WTC11 (cell line): ENCODE results near the gene IRF7. TPM values are rescaled to one million over a fixed set of nuclear protein-coding genes. Genes with fewer than 3 reads are reported as not detected.

Source experiments
- ATAC-seq: fragments of 200-7000 bp; cut with Tn5 transposase; 2 replicates; pipeline ENCODE4 v1.10.0; 2021; ENCODE audit warnings: mild to moderate bottlenecking, moderate library complexity
- CTCF ChIA-PET: fragments of 300-600 bp; sonication (Branson Sonifier 250); formaldehyde crosslinking; loops from one replicate; lab custom pipeline; 2021; ENCODE audit warnings: antibody characterized with exemption; lab: Charles Lee
- POLR2A ChIA-PET: fragments of 350-600 bp; sonication (Branson Sonifier 250); formaldehyde crosslinking; loops from one replicate; lab custom pipeline; 2021; ENCODE audit warnings: antibody characterized with exemption; lab: Charles Lee
- DNase-seq: peaks from one replicate; pipeline ENCODE4 v3.0.0; 2021; ENCODE audit warnings: low spot score
- H3K27ac Mint-ChIP-seq: 2 replicates; pipeline ENCODE4 v1.8.0; 2021; ENCODE audit warnings: mixed read lengths
- H3K27me3 Mint-ChIP-seq: 2 replicates; pipeline ENCODE4 v1.8.0; 2021; ENCODE audit warnings: low read depth, mild to moderate bottlenecking, moderate library complexity, mixed read lengths
- H3K36me3 Mint-ChIP-seq: 2 replicates; pipeline ENCODE4 v1.8.0; 2021; ENCODE audit warnings: mixed read lengths
- H3K4me1 Mint-ChIP-seq: 2 replicates; pipeline ENCODE4 v1.8.0; 2022; ENCODE audit warnings: mixed read lengths
- H3K4me3 Mint-ChIP-seq: 2 replicates; pipeline ENCODE4 v1.8.0; 2021; ENCODE audit warnings: mild to moderate bottlenecking, moderate library complexity, mixed read lengths
- H3K9me3 Mint-ChIP-seq: 2 replicates; pipeline ENCODE4 v1.8.0; 2021; ENCODE audit warnings: mixed read lengths
- AFF4 ChIP-seq: sonication (generic); formaldehyde crosslinking; IDR thresholded peaks from 2 replicates; pipeline ENCODE4 v1.8.1; 2023; ENCODE audit warnings: mild to moderate bottlenecking, missing genetic modification reagents, borderline replicate concordance
- AR ChIP-seq: fragments of 250-450 bp; sonication (Bioruptor Pico); IDR thresholded peaks from 2 replicates; pipeline ENCODE4 v1.9.0; 2021; ENCODE audit warnings: mild to moderate bottlenecking
- ATF1 ChIP-seq: sonication (generic); formaldehyde crosslinking; IDR thresholded peaks from 2 replicates; pipeline ENCODE4 v1.8.1; 2023; ENCODE audit warnings: mild to moderate bottlenecking, moderate library complexity, missing genetic modification reagents
- ATF6 ChIP-seq: sonication (generic); formaldehyde crosslinking; IDR thresholded peaks from 2 replicates; pipeline ENCODE4 v1.8.1; 2023; ENCODE audit warnings: mild to moderate bottlenecking, missing genetic modification reagents
- CBFB ChIP-seq: sonication (generic); formaldehyde crosslinking; IDR thresholded peaks from 2 replicates; pipeline ENCODE4 v1.8.1; 2022; ENCODE audit warnings: mild to moderate bottlenecking, low read depth, missing genetic modification reagents
- CDX4 ChIP-seq: fragments of 250-450 bp; sonication (Bioruptor Pico); IDR thresholded peaks from 2 replicates; pipeline ENCODE4 v1.9.0; 2021; ENCODE audit warnings: moderate library complexity, mild to moderate bottlenecking, inconsistent platforms, borderline replicate concordance
- E2F4 ChIP-seq: sonication (generic); formaldehyde crosslinking; IDR thresholded peaks from 2 replicates; pipeline ENCODE4 v1.8.1; 2022; ENCODE audit warnings: low read depth, mild to moderate bottlenecking, moderate library complexity, missing genetic modification reagents, borderline replicate concordance
- ETV6 ChIP-seq: sonication (generic); formaldehyde crosslinking; IDR thresholded peaks from 2 replicates; pipeline ENCODE4 v1.8.1; 2022; ENCODE audit warnings: mild to moderate bottlenecking, missing genetic modification reagents
- HMGA2 ChIP-seq: fragments of 250-450 bp; sonication (Bioruptor Pico); IDR thresholded peaks from 2 replicates; pipeline ENCODE4 v1.4.0; 2021; ENCODE audit warnings: mild to moderate bottlenecking, moderate library complexity
- MAX ChIP-seq: sonication (generic); formaldehyde crosslinking; IDR thresholded peaks from 2 replicates; pipeline ENCODE4 v1.8.0; 2022; ENCODE audit warnings: mild to moderate bottlenecking, missing genetic modification reagents
- NFYB ChIP-seq: sonication (generic); formaldehyde crosslinking; conservative IDR thresholded peaks from 2 replicates; pipeline ENCODE4 v1.8.0; 2022; ENCODE audit warnings: low read depth, missing genetic modification reagents
- NR2C2 ChIP-seq: sonication (generic); formaldehyde crosslinking; IDR thresholded peaks from 2 replicates; pipeline ENCODE4 v1.8.0; 2022; ENCODE audit warnings: mild to moderate bottlenecking, missing genetic modification reagents
- PRRX2 ChIP-seq: fragments of 250-450 bp; sonication (Bioruptor Pico); IDR thresholded peaks from 2 replicates; pipeline ENCODE4 v1.8.0; 2021; ENCODE audit warnings: mild to moderate bottlenecking
- SOX15 ChIP-seq: fragments of 250-450 bp; sonication (Bioruptor Pico); IDR thresholded peaks from 2 replicates; pipeline ENCODE4 v1.9.0; 2021; ENCODE audit warnings: mild to moderate bottlenecking
- ZBTB21 ChIP-seq: sonication (generic); formaldehyde crosslinking; IDR thresholded peaks from 2 replicates; pipeline ENCODE4 v1.8.1; 2023; ENCODE audit warnings: mild to moderate bottlenecking, missing genetic modification reagents, borderline replicate concordance
- ZMAT4 ChIP-seq: fragments of 250-450 bp; sonication (Bioruptor Pico); IDR thresholded peaks from 2 replicates; pipeline ENCODE4 v1.9.0; 2021; ENCODE audit warnings: mild to moderate bottlenecking
- ZNF121 ChIP-seq: sonication (generic); formaldehyde crosslinking; IDR thresholded peaks from 2 replicates; pipeline ENCODE4 v1.8.0; 2023; ENCODE audit warnings: missing genetic modification reagents
- ZNF232 ChIP-seq: sonication (generic); formaldehyde crosslinking; IDR thresholded peaks from 2 replicates; pipeline ENCODE4 v1.8.0; 2022; ENCODE audit warnings: mild to moderate bottlenecking, missing genetic modification reagents
- ZNF671 ChIP-seq: fragments of 250-450 bp; sonication (Bioruptor Pico); IDR thresholded peaks from 2 replicates; pipeline ENCODE4 v1.8.0; 2021; ENCODE audit warnings: mild to moderate bottlenecking
- total RNA-seq: library from RNA; stranded (reverse); gene quantifications from 3 replicates; pipeline ENCODE4 v1.2.3, GENCODE V29; 2021

IRF7 gene
- total RNA-seq, 1 experiment from 2014 or later = 11.1 TPM

GRCh38 chr11:567011-567628 lies 48.6 kb downstream of the IRF7 start:
- no peak overlapping the region for H3K27ac Mint-ChIP-seq
- H3K9me3 Mint-ChIP-seq = no peaks in the 10 kb centered on the region
- peaks cover 4% of the 10 kb centered on the region; the same call in 1 of the 2 replicates for H3K27me3 Mint-ChIP-seq
- ATAC-seq = no peak
- peak; percentile 11 for DNase-seq
- ChIA-PET POLR2A (interaction anchor here (1.1 kb wide), 1 partner anchor 10 kb away, joined by 3 read pairs; no protein-coding TSS in a partner anchor), CTCF (interaction anchor here (2.0 to 5.8 kb wide), 3 partner anchors 8 to 13 kb away, joined by 8 to 32 read pairs (median 16); partner anchors contain the start of gene PHRF1)
- 0 out of 2 replicates have a peak, but pooled peaks cover 3% of the 10 kb centered on the region for H3K36me3 Mint-ChIP-seq
- H3K4me1 Mint-ChIP-seq = peaks cover 36% of the 10 kb centered on the region
- TF ChIP-seq ZNF232 (CRISPR knock-in tag) = no peak
- TF ChIP-seq ZNF671 (CRISPR knock-in tag) = no peak
- TF ChIP-seq ZNF121 (CRISPR knock-in tag) = no peak
- TF ChIP-seq NFYB = no peak
- no peak for TF ChIP-seq E2F4
- TF ChIP-seq ZMAT4 (CRISPR knock-in tag) = no peak
- TF ChIP-seq ATF6 (CRISPR knock-in tag) = no peak
- TF ChIP-seq CDX4 (CRISPR knock-in tag) = no peak
- no peak for TF ChIP-seq SOX15 (CRISPR knock-in tag)
- TF ChIP-seq ATF1 (CRISPR knock-in tag) = no peak
- no peak for TF ChIP-seq ETV6 (CRISPR knock-in tag)
- no peak for TF ChIP-seq MAX (CRISPR knock-in tag)
- no peak for TF ChIP-seq HMGA2
- no peak for TF ChIP-seq AFF4 (CRISPR knock-in tag)
- TF ChIP-seq NR2C2 (CRISPR knock-in tag) = no peak
- no peak for TF ChIP-seq CBFB (CRISPR knock-in tag)
- TF ChIP-seq AR (CRISPR knock-in tag) = no peak
- TF ChIP-seq PRRX2 (CRISPR knock-in tag) = no peak
- no peak for TF ChIP-seq ZBTB21 (CRISPR knock-in tag)
- peak overlapping the region; percentile 80 for H3K4me3 Mint-ChIP-seq
